Gastrocnemius medialis (tissue), 4 donors: ENCODE results near the gene ARHGEF26.

Source experiments
- POLR2A ChIP-seq, 2 donors: fragments of 450-650 bp; IDR thresholded peaks; one replicate each; pipeline ENCODE4 v1.6.1; 2017; ENCODE audit warnings: antibody characterized with exemption in 2 of 2, mild to moderate bottlenecking in 2 of 2, moderate library complexity in 2 of 2
- TF ChIP-seq, protein P1 (sequence below), 5 experiments: fragments of 450-650 bp in 3 of 5; fragments of 200-600 bp in 2 of 5; sonication (generic) in 2 of 5; IDR thresholded peaks in 4 of 5; conservative IDR thresholded peaks in 1 of 5; 1 replicate in 4 of 5; 2 replicates in 1 of 5; pipeline ENCODE4 v1.5.1; 2016 to 2019; ENCODE audit warnings: antibody characterized with exemption in 5 of 5, mild to moderate bottlenecking in 3 of 5, moderate library complexity in 3 of 5

GRCh38 chr3:154242766-154243165 is 121.6 kb downstream of the ARHGEF26 start:
- no peak for TF ChIP-seq POLR2A (IDR thresholded peaks at IDR 0.05)
- TF ChIP-seq, protein P1, sequence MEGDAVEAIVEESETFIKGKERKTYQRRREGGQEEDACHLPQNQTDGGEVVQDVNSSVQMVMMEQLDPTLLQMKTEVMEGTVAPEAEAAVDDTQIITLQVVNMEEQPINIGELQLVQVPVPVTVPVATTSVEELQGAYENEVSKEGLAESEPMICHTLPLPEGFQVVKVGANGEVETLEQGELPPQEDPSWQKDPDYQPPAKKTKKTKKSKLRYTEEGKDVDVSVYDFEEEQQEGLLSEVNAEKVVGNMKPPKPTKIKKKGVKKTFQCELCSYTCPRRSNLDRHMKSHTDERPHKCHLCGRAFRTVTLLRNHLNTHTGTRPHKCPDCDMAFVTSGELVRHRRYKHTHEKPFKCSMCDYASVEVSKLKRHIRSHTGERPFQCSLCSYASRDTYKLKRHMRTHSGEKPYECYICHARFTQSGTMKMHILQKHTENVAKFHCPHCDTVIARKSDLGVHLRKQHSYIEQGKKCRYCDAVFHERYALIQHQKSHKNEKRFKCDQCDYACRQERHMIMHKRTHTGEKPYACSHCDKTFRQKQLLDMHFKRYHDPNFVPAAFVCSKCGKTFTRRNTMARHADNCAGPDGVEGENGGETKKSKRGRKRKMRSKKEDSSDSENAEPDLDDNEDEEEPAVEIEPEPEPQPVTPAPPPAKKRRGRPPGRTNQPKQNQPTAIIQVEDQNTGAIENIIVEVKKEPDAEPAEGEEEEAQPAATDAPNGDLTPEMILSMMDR (IDR thresholded peaks at IDR 0.05 in 4 of 5, conservative IDR thresholded peaks at IDR 0.05 in 1 of 5), result no peak
